DOHH2 (cell line): Measurements from ENCODE around the gene PAPOLA.

ENCODE experiments used
- EZH2phosphoT487 ChIP-seq: fragments of 200-600 bp; sonication (generic); IDR thresholded peaks from 2 replicates; pipeline ENCODE4 v1.6.1; 2017; ENCODE audit warnings: borderline replicate concordance, mild to moderate bottlenecking, antibody characterized with exemption, low read length, moderate library complexity, mixed read lengths
- TF ChIP-seq, protein P1 (sequence below): fragments of 200-600 bp; sonication (generic); IDR thresholded peaks from one replicate; pipeline ENCODE4 v1.5.1; 2014; ENCODE audit warnings: antibody characterized with exemption, mild to moderate bottlenecking, low read depth, low read length; ENCODE audit not compliant: poor library complexity, severe bottlenecking

DNA sequence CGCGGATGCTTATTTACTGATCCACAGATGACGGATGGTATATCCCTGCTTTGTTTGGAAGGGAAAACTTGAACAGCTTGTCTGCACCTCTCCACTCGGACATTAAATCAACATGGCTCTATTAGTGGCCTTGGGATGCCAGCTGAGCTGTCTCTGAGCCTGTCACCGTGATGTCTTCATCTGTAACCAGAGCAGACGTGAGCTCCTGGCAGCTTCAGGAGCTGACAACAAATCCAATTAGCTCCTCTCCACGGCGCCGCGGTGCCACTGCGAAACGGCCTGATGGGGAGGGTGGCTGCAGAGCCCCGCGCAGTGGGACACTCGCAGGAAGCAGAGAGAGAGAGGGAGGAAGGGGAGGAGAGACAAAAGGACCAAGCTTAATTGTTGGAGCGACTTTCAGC lies 112.3 kb downstream of the PAPOLA start:
- TF ChIP-seq, protein P1, sequence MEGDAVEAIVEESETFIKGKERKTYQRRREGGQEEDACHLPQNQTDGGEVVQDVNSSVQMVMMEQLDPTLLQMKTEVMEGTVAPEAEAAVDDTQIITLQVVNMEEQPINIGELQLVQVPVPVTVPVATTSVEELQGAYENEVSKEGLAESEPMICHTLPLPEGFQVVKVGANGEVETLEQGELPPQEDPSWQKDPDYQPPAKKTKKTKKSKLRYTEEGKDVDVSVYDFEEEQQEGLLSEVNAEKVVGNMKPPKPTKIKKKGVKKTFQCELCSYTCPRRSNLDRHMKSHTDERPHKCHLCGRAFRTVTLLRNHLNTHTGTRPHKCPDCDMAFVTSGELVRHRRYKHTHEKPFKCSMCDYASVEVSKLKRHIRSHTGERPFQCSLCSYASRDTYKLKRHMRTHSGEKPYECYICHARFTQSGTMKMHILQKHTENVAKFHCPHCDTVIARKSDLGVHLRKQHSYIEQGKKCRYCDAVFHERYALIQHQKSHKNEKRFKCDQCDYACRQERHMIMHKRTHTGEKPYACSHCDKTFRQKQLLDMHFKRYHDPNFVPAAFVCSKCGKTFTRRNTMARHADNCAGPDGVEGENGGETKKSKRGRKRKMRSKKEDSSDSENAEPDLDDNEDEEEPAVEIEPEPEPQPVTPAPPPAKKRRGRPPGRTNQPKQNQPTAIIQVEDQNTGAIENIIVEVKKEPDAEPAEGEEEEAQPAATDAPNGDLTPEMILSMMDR, result no peak
- no peak for TF ChIP-seq EZH2phosphoT487
